GM12864 (cell line): ENCODE measurements around the gene DISC1.
A peak's percentile ranks its signal among the peaks of the same experiment; 100 is the strongest.

Experiments
- DNase-seq: peaks from one replicate; pipeline ENCODE4 v3.0.0-alpha.2; 2011; ENCODE audit warnings: low read depth
- H3K4me3 ChIP-seq: 2 replicates; pipeline ENCODE4 v1.5.1; 2011; ENCODE audit warnings: mild to moderate bottlenecking, low read depth, low read length, control low read depth
- CTCF ChIP-seq: IDR thresholded peaks from 2 replicates; pipeline ENCODE4 v1.5.1; 2011; ENCODE audit warnings: low read depth, mild to moderate bottlenecking, moderate library complexity, low read length, control low read depth, inconsistent platforms; ENCODE audit errors: missing control alignments

Gene DISC1

GRCh38 chr1:231929311-231929710 is 302.7 kb downstream of the DISC1 start:
- no peak for TF ChIP-seq CTCF
- DNase-seq = no peak
- H3K4me3 ChIP-seq = no peak overlapping the region

GRCh38 chr1:231930257-231930947 is 303.8 kb downstream of the DISC1 start:
- H3K4me3 ChIP-seq = no peak overlapping the region
- DNase-seq = no peak
- no peak for TF ChIP-seq CTCF

- no peak for DNase-seq
- no peak overlapping the region for H3K4me3 ChIP-seq
- no peak for TF ChIP-seq CTCF
Observed at GRCh38 chr1:231931146-231931545, 304.6 kb downstream of the DISC1 start.

- peak; percentile 71 for TF ChIP-seq CTCF
- peak; percentile 7 for DNase-seq
- H3K4me3 ChIP-seq = no peak overlapping the region
Observed at GRCh38 chr1:231931846-231932454, 305.4 kb downstream of the DISC1 start.

- DNase-seq = no peak
- no peak for TF ChIP-seq CTCF
- H3K4me3 ChIP-seq = no peak overlapping the region
Observed at GRCh38 chr1:231933711-231934626, 307.4 kb downstream of the DISC1 start.

GRCh38 chr1:231934797-231935196 is 308.2 kb downstream of the DISC1 start:
- DNase-seq = no peak
- no peak overlapping the region for H3K4me3 ChIP-seq
- no peak for TF ChIP-seq CTCF
